Ishikawa (cell line): ENCODE data around the gene GABRA4.

Experiments used
- FOXM1 ChIP-seq: IDR thresholded peaks from 2 replicates; pipeline ENCODE4 v1.6.1; 2012; ENCODE audit warnings: low read depth, borderline replicate concordance
- RAD21 ChIP-seq: IDR thresholded peaks from 2 replicates; pipeline ENCODE4 v1.6.1; 2012; ENCODE audit warnings: low read depth
- YY1 ChIP-seq: IDR thresholded peaks from 2 replicates; pipeline ENCODE4 v1.6.1; 2012; ENCODE audit warnings: low read depth
- TF ChIP-seq, protein P1 (sequence below): IDR thresholded peaks from 2 replicates; pipeline ENCODE4 v1.6.1; 2012

DNA sequence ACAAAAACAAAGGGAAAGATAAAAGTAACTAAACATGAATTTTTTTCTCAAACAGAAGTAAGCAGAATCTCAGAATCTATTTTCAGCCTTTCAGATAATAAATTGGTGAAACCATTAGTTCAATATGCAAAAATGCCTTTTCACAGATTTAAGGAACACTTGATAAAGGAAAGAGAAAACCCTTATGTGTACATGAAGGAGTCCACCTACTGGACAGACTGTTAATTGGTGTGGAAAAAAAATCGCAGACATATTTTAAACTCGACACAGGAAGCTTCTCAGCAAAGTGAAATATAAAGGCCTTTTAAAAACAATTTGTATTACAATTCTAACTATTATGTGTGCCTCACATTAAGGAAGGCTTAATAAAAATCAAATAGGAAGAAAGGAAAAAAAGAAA is 106.7 kb downstream of the GABRA4 start:
- TF ChIP-seq FOXM1 (no peak), YY1 (no peak), RAD21 (0 out of 2 replicates have a peak, but pooled peaks have one; percentile 9)
- TF ChIP-seq, protein P1, sequence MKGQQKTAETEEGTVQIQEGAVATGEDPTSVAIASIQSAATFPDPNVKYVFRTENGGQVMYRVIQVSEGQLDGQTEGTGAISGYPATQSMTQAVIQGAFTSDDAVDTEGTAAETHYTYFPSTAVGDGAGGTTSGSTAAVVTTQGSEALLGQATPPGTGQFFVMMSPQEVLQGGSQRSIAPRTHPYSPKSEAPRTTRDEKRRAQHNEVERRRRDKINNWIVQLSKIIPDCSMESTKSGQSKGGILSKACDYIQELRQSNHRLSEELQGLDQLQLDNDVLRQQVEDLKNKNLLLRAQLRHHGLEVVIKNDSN: no peak
